Effector memory CD8-positive, alpha-beta T cell (primary cell): ENCODE measurements around the gene SLC26A1.
A peak's percentile ranks its signal among the peaks of the same experiment; 100 is the strongest.

Source experiments
- ATAC-seq: fragments of 150-1000 bp; cut with Tn5 transposase; replicated peaks from 2 replicates; pipeline ENCODE4 v1.10.0; 2021; ENCODE audit warnings: mild to moderate bottlenecking, moderate library complexity
- DNase-seq, 3 experiments: peaks; one replicate each; pipeline ENCODE4 v3.0.0; 2021
- H3K27ac Mint-ChIP-seq, 2 donors: one replicate each; pipeline ENCODE4 v1.8.0; 2022; ENCODE audit warnings: mild to moderate bottlenecking in 2 of 2, mixed read lengths in 2 of 2, moderate library complexity in 2 of 2
- H3K27me3 Mint-ChIP-seq, 2 donors: one replicate each; pipeline ENCODE4 v1.8.0; 2022; ENCODE audit warnings: mixed read lengths in 2 of 2
- H3K36me3 Mint-ChIP-seq: one replicate; pipeline ENCODE4 v1.8.0; 2022; ENCODE audit warnings: mild to moderate bottlenecking, moderate library complexity, mixed read lengths; ENCODE audit not compliant: insufficient read depth
- H3K4me1 Mint-ChIP-seq, 2 donors: one replicate each; pipeline ENCODE4 v1.8.0; 2022; ENCODE audit warnings: low read depth in 2 of 2, mixed read lengths in 2 of 2
- H3K4me3 Mint-ChIP-seq, 2 donors: one replicate each; pipeline ENCODE4 v1.8.0; 2022; ENCODE audit warnings: mild to moderate bottlenecking in 2 of 2, mixed read lengths in 2 of 2, moderate library complexity in 2 of 2
- H3K9me3 Mint-ChIP-seq, 2 donors: one replicate each; pipeline ENCODE4 v1.8.0; 2022; ENCODE audit warnings: mixed read lengths in 2 of 2

The SLC26A1 gene

DNA sequence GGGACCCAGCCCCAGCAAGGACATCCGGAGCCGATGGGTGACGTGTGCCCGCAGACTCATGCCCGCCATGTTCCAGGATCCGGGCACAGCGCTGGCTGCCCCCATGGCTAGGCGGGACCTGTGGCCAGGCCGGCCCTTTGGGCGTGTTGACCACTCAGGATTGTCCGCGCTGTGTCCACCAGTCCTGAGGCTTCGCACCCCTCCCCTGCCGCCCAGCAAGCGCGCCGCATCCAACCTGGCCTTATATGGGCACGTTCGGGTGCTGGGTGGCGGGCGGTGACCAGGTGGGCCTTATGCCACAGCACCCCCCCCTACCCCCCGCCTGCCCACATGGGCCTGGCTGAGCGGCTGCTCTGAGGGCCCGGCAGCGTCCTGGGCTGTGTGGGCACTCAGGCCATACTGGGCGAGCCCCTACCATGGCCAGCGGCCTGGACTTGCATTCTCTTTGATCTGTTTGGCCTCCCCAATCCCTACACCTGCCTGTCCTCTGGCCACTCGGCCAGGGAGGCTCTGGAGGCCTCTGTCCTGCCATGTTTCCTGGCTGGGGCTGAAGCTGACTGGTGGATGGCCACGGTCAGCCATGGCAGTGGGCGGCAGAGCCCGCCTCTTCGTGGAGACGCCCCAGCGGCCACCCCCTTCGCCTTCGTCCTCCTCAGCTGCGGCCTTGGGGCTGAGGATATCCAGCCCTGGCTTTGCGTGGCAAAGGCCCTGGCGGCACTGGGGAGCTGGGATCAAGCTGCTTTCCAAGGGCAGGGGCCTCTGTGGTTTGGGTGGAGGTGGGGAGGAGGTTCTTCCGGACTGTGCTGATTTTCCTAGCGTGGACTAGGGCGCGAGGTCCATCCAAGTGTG, 20.2 kb upstream of the SLC26A1 start:
- peaks cover 25% of the 10 kb centered on the region for H3K36me3 Mint-ChIP-seq
- no peak overlapping the region for H3K27ac Mint-ChIP-seq
- peak overlapping the region; percentile 65 to 66 for H3K4me3 Mint-ChIP-seq
- DNase-seq: no peak
- peaks cover 6 to 10% of the 10 kb centered on the region in 2 donors for H3K27me3 Mint-ChIP-seq
- ATAC-seq: no peak
- H3K9me3 Mint-ChIP-seq: no peaks in the 10 kb centered on the region
- peaks cover 13 to 19% of the 10 kb centered on the region in 2 donors for H3K4me1 Mint-ChIP-seq

DNA sequence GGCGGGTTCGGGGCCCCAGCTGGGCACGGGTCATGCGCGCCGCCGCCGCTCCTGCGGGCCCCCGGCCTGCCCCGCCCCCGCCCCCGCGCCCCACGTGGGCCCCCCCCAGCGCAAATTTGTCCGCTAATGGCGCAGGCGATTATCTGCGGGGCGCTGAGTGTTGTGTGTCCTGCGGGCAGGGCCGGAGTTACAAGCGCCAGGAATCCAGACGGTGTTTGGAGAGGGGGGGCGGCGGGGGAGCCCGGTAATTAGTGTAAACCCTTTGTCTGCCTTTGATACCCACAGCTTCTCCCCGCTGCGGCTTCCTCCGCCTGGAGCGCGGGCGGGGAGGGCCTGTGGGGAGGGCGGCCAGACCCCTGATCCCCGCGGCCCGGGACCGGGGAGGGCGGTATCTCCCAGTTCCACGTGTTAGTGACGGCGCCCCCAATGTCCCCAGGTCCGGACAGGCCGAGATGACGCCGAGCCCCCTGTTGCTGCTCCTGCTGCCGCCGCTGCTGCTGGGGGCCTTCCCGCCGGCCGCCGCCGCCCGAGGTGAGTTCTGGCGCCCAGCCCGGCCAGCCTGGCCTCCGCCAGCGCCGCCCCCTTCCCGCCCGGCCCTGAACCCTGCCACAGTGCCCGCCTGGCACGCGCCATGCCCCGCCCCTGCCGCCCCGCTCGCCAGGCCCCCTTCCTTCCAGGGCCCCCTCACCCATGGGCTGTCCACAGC, 19.0 kb upstream of the SLC26A1 start:
- H3K27ac Mint-ChIP-seq: no peak overlapping the region
- peak; percentile 17 to 37 (median 28) for DNase-seq
- H3K4me1 Mint-ChIP-seq: peaks cover 13 to 19% of the 10 kb centered on the region in 2 donors
- H3K9me3 Mint-ChIP-seq: no peaks in the 10 kb centered on the region
- H3K27me3 Mint-ChIP-seq: peaks cover 16 to 22% of the 10 kb centered on the region in 2 donors
- peak; percentile 5 for ATAC-seq
- H3K36me3 Mint-ChIP-seq: peaks cover 25% of the 10 kb centered on the region
- H3K4me3 Mint-ChIP-seq: peak overlapping the region; percentile 60 to 65

DNA sequence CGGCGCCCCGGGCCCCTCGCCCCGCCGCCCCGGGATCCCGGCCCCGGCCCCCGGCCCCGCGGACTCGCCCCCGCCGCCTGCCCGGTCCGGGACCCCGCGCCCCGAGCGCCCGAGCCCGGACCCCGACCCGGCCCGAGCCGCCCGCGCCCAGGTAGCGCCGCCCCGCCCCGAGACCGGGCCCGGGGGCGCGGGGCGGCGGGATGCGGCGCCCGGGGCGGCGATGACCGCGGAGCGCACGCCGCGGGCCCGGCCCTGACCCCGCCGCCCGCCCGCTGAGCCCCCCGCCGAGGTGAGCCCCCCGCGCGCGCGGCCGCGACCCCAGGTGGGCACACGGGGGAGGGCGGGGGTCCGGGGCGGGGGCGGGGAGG, 18.4 kb upstream of the SLC26A1 start:
- peaks cover 23% of the 10 kb centered on the region for H3K36me3 Mint-ChIP-seq
- no peak for ATAC-seq
- H3K4me1 Mint-ChIP-seq: peaks cover 13 to 17% of the 10 kb centered on the region in 2 donors
- no peak for DNase-seq
- H3K4me3 Mint-ChIP-seq: peak overlapping the region in 1 of 2 donors; percentile 88
- H3K27me3 Mint-ChIP-seq: peaks cover 22 to 28% of the 10 kb centered on the region in 2 donors
- H3K27ac Mint-ChIP-seq: no peak overlapping the region
- no peaks in the 10 kb centered on the region for H3K9me3 Mint-ChIP-seq

DNA sequence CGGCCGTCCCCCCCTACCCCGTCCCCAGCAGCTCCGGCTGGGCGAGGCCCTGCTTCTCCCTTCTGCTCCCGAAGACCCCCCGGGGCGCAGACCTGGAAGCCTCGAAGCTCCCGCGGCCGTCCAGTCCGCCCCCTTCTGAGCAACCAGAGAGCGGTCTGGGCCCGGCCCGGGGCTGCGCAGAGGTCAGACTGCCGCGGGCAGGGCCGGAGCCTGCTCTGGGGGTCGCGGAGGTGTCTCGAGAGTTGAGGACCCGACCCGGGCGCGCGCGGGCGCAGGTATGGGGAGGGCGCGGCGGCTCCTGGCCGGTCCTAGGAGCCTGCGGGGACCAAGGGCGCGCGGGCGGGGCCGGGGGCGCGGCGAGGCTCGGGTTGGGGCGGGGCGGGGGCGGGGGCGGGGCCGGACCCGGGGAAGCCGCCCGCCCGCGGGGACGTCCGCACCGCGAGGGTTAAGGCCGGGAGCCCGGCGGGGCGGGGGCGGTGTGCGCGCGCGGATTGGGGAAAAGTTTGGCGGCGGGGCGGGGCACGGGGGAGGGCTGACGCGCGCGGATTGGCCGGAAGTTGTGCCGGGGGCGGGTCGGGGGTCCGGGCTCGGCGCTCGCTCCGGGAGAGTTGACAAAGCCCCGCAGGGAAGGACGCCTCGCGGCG, 17.9 kb upstream of the SLC26A1 start, which contains the start of gene FGFRL1:
Gene FGFRL1, plus strand, starts transcription at position 605 of the 644 bp plus-strand sequence. CDS start 860 bp downstream, outside the sequence.
- Mint-ChIP-seq H3K4me3 (peak within 1 kb of the TSS; percentile 84 to 88), H3K27me3 (peaks cover 27 to 33% of the 10 kb centered on the region in 2 donors), H3K36me3 (peaks cover 20% of the 10 kb centered on the region), H3K4me1 (peaks cover 13 to 17% of the 10 kb centered on the region in 2 donors), H3K9me3 (no peaks in the 10 kb centered on the region), H3K27ac (peak within 1 kb of the TSS; percentile 87 to 90)
- ATAC-seq (peak; percentile 49), DNase-seq (peak; percentile 75 to 84 (median 81))

DNA sequence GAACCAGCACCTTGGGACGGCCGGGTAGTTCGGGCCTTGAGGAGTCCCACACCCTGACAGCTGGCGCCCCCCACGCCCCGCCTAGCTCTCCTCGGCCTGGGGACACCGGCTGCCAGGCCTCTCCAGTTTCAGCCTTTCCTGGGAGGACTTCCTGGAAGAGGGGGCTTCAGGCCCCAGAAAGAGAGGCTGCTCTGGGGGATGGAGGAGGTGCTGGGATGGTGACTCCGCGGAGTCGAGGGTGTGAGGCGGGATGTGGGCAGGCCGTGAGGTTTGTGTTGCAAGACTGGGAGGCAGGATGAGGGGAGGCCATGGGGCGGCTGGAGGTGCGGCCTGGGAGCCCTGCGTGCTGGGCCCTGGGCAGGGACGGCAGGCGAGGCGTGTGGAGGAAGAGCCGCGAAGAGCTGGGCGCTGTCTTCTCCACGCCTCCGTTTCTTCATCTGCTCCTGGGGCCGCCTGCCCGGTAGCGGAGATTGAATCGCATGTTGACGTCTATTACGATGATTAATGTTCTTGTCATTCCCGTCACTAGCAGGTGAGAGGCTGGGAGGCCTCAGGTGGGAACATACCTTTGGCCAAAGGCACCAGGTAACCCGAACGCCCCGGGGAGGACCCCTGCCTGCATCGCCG, 17.3 kb upstream of the SLC26A1 start:
- H3K4me3 Mint-ChIP-seq: peak overlapping the region; percentile 84 to 88
- H3K9me3 Mint-ChIP-seq: no peaks in the 10 kb centered on the region
- H3K27me3 Mint-ChIP-seq: peaks cover 31 to 39% of the 10 kb centered on the region in 2 donors

DNA sequence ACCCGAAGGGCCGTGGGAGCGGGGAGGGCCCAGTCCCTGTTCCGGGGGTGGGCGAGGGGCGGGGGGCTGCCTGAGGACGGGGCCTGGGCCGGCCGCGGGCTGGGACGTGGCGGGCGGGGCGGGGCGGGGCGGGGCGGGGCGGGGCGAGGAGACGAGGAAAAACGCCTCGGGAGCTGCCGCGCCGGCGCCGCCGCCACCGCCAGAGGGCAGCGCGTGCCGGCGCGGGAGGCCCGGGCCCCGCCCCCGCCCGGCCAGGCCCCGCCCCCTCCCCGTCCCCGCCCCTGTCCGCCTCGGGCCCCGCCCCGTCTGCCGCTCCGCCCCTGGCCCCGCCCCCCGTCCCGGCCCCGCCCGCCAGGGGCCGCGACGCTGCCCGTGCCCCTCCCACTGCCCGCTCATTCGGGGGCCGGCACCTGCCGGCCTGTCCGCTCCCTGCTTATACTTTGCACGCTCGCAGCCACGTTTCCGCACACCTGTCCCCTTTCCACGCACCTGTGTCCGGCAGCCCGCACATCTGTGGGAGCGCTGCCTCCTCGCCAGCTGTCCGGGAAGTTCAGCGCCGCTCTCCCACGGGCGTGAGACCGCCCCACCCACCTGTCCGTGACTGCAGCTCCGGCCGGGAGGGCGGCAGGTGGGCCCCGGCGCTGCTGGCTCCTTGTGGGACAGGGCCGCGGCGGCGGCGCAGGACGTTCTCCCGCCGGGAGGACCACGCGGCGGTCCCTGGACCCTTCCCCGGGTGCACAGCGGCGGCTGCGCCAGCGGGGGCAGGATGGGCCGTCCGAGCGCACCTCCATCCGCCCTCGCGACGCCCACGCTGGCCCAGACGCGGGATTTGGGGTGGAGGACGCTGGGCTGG, 16.6 kb upstream of the SLC26A1 start:
- peaks cover 13 to 17% of the 10 kb centered on the region in 2 donors for H3K4me1 Mint-ChIP-seq
- H3K36me3 Mint-ChIP-seq: peaks cover 20% of the 10 kb centered on the region
- peak overlapping the region; percentile 87 to 90 for H3K27ac Mint-ChIP-seq
- H3K27me3 Mint-ChIP-seq: peaks cover 34 to 46% of the 10 kb centered on the region in 2 donors
- DNase-seq (peak; percentile 59 to 64 (median 62)), ATAC-seq (peak; percentile 33)
- no peaks in the 10 kb centered on the region for H3K9me3 Mint-ChIP-seq
- H3K4me3 Mint-ChIP-seq: peak overlapping the region; percentile 84 to 88

More for the DNA sequence above, 17.3 kb upstream of the SLC26A1 start:
- peak; percentile 72 to 74 (median 73) for DNase-seq
- ATAC-seq: peak; percentile 66
- Mint-ChIP-seq H3K4me1 (peaks cover 13 to 17% of the 10 kb centered on the region in 2 donors), H3K36me3 (peaks cover 20% of the 10 kb centered on the region), H3K27ac (peak overlapping the region; percentile 87 to 90)

DNA sequence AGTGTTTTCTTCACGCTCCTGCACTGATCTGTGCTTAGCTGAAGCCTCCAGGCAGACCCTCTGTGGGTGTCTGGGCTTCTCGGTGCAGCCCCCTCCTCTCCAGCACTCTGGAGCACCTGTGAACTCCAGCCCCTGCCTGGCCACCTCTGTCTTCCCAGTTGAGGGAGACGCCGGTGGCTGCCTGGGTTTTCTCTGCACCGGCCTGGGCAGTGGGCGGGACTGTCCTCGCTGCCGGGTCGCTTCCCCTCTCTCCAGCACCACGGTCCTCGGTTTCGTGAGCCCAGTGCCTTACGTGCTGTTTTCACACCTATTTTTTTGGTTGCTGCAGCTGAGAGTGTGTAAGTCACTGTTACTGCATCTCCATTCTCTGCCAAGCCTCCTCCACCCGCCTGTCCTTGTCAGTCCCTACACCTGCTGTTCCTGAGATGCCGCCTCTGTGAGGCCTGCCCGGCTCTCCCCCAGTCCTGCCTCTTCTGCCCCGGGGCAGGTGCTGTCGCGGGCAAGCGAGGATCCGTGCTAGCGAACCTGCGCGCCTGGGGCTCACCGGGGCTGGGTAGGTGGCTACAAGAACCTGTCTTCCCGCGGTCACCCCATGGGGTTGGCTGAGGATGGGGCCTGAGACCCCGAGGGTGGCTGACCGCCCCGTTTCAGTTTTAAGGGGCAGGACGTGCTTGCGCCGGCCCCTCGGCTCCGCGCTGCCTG, 15.8 kb upstream of the SLC26A1 start:
- H3K36me3 Mint-ChIP-seq: peaks cover 20% of the 10 kb centered on the region
- H3K27me3 Mint-ChIP-seq: peaks cover 42 to 54% of the 10 kb centered on the region in 2 donors
- DNase-seq (peak; percentile 28 to 51 (median 28)), ATAC-seq (peak; percentile 13)
- H3K4me3 Mint-ChIP-seq: peak overlapping the region; percentile 81 to 83
- peaks cover 13 to 17% of the 10 kb centered on the region in 2 donors for H3K4me1 Mint-ChIP-seq
- no peaks in the 10 kb centered on the region for H3K9me3 Mint-ChIP-seq
- H3K27ac Mint-ChIP-seq: no peak overlapping the region

DNA sequence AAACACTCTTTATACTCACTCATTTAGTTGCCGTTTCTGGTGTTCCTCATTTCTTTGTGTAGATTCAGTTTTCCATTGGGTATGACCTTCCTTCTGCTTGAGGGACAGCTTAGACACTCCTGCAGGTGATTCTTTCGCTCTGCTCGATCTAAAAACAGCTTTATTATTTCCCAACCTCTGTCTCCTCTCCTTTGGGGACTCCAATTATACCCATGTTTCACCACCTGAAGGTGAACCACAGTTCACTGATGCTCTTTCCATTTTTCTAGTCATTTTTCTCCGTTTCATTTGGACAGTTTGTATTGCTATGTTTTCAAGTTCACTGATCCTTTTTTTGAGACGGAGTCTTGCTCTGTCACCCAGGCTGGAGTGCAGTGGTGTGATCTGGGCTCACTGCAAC, 13.7 kb upstream of the SLC26A1 start:
- DNase-seq (no peak), ATAC-seq (no peak)
- Mint-ChIP-seq H3K27me3 (peaks cover 43 to 60% of the 10 kb centered on the region in 2 donors), H3K9me3 (no peaks in the 10 kb centered on the region), H3K4me1 (peaks cover 13 to 15% of the 10 kb centered on the region in 2 donors), H3K4me3 (no peak overlapping the region), H3K36me3 (peaks cover 20% of the 10 kb centered on the region), H3K27ac (no peak overlapping the region)

DNA sequence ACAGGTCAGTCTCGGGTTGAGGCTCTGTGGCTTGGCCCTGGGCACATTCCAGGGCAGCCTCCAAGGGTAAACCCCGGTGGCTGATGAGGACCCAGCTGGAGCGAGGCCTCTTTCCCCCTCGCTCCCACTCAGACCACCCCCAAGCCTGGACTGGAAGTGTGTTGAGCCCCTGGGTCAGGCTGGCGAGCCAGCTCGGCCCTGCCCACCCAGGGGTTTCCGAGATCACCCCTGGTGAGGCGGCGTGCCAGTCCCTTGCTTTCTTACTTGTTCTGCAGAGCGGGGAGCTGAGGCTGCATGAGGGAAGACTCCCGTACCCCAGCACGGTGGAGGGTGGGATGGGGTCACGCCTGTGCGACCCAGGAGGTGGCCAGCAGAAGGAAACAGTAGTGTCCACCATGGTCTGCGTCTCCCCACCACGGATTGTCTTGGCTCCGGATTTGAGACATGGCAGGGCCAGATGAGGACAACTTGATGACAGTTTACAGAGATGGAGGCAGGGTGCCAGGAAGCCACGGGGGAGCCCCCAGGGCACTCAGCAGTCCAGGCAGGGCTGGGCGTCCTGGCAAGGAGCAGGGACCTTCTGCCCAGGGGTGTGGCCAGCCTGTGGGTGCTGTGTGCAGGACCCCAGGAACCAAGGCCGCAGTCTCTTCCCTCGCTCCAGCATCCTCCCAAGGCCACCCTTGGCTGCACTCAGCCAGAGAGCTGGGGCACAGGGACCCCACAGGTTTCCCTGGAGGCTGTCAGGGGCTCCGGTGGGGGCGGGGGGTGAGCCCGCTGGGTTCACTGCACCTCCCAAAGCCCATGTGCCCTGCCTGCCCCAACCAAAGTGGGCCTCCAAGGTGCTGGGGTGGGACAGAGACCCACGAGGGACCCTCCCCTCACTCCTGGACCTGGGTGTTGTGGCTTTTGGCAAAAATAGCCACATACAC, 11.6 kb upstream of the SLC26A1 start:
- Mint-ChIP-seq H3K4me1 (peaks cover 8 to 9% of the 10 kb centered on the region in 2 donors), H3K36me3 (peaks cover 7% of the 10 kb centered on the region), H3K27ac (no peak overlapping the region), H3K9me3 (no peaks in the 10 kb centered on the region), H3K4me3 (no peak overlapping the region), H3K27me3 (peaks cover 50 to 74% of the 10 kb centered on the region in 2 donors)
- DNase-seq: no peak
- no peak for ATAC-seq

DNA sequence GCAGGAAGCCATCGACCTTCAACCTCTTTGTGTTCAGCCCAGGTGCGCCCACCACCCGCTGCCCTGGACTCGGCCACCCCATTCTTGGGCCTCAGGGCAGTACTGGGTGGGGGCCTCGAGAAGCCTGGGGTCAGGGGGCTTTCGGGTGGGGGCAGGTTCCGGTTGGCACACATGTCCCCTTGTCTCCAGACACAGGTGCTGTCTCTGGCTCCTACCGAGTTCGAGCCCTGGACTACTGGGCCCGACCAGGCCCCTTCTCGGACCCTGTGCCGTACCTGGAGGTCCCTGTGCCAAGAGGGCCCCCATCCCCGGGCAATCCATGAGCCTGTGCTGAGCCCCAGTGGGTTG, 10.8 kb upstream of the SLC26A1 start:
- DNase-seq (no peak), ATAC-seq (no peak)
- Mint-ChIP-seq H3K27me3 (peaks cover 55 to 78% of the 10 kb centered on the region in 2 donors), H3K27ac (no peak overlapping the region), H3K36me3 (peaks cover 7% of the 10 kb centered on the region), H3K9me3 (no peaks in the 10 kb centered on the region), H3K4me3 (no peak overlapping the region), H3K4me1 (peaks cover 6% of the 10 kb centered on the region in 2 donors)
